ENCODE data around the gene RAPGEF3. TPM values are rescaled to one million over a fixed set of nuclear protein-coding genes. Genes with fewer than 3 reads are reported as not detected.

Gene RAPGEF3
- polyA plus RNA-seq, 1 donor: 7.9 TPM

- Histone ChIP-seq H3K4me3 (ENCODE audit: low read length) (no peak overlapping the region), H3K36me3 (ENCODE audit: control insufficient read depth, insufficient read depth, low read length) (peaks cover 89% of the 10 kb centered on the region), H3K4me1 (ENCODE audit: control insufficient read depth, insufficient read depth, low read length) (no peaks in the 10 kb centered on the region), H3K9me3 (ENCODE audit: control insufficient read depth, low read depth, low read length) (no peaks in the 10 kb centered on the region), H3K27me3 (ENCODE audit: control insufficient read depth, insufficient read depth, low read length) (no peaks in the 10 kb centered on the region), H3K27ac (ENCODE audit: low read length) (no peak overlapping the region)
- no peak for DNase-seq
- WGBS (ENCODE audit: insufficient coverage, low lambda C conversion rate): no CpG with 5 or more reads among the region's 20 CpGs
Measured at GRCh38 chr12:47790676-47791350, 32.1 kb upstream of the RAPGEF3 start.

GRCh38 chr12:47789712-47790489 lies 31.2 kb upstream of the RAPGEF3 start:
- no peaks in the 10 kb centered on the region for H3K4me1 ChIP-seq (ENCODE audit: control insufficient read depth, insufficient read depth, low read length)
- H3K27me3 ChIP-seq (ENCODE audit: control insufficient read depth, insufficient read depth, low read length): no peaks in the 10 kb centered on the region
- no peak overlapping the region for H3K4me3 ChIP-seq (ENCODE audit: low read length)
- DNase-seq: no peak
- H3K27ac ChIP-seq (ENCODE audit: low read length): no peak overlapping the region
- peaks cover 89% of the 10 kb centered on the region for H3K36me3 ChIP-seq (ENCODE audit: control insufficient read depth, insufficient read depth, low read length)
- H3K9me3 ChIP-seq (ENCODE audit: control insufficient read depth, low read depth, low read length): no peaks in the 10 kb centered on the region
- WGBS (ENCODE audit: insufficient coverage, low lambda C conversion rate): 100% methylated on average over 2 of the region's 22 CpGs

GRCh38 chr12:47789141-47789540 lies 30.5 kb upstream of the RAPGEF3 start:
- Histone ChIP-seq H3K27ac (ENCODE audit: low read length) (no peak overlapping the region), H3K36me3 (ENCODE audit: control insufficient read depth, insufficient read depth, low read length) (peaks cover 89% of the 10 kb centered on the region)
- no CpG with 5 or more reads among the region's 5 CpGs for WGBS (ENCODE audit: insufficient coverage, low lambda C conversion rate)

GRCh38 chr12:47787596-47788319 lies 29.1 kb upstream of the RAPGEF3 start:
- Histone ChIP-seq H3K4me3 (ENCODE audit: low read length) (no peak overlapping the region), H3K27ac (ENCODE audit: low read length) (no peak overlapping the region), H3K9me3 (ENCODE audit: control insufficient read depth, low read depth, low read length) (no peaks in the 10 kb centered on the region), H3K4me1 (ENCODE audit: control insufficient read depth, insufficient read depth, low read length) (no peaks in the 10 kb centered on the region), H3K36me3 (ENCODE audit: control insufficient read depth, insufficient read depth, low read length) (peaks cover 90% of the 10 kb centered on the region), H3K27me3 (ENCODE audit: control insufficient read depth, insufficient read depth, low read length) (no peaks in the 10 kb centered on the region)
- no CpG with 5 or more reads among the region's 14 CpGs for WGBS (ENCODE audit: insufficient coverage, low lambda C conversion rate)
- DNase-seq: no peak

More at GRCh38 chr12:47789141-47789540, 30.5 kb upstream of the RAPGEF3 start:
- Histone ChIP-seq H3K27me3 (ENCODE audit: control insufficient read depth, insufficient read depth, low read length) (no peaks in the 10 kb centered on the region), H3K4me1 (ENCODE audit: control insufficient read depth, insufficient read depth, low read length) (no peaks in the 10 kb centered on the region), H3K9me3 (ENCODE audit: control insufficient read depth, low read depth, low read length) (no peaks in the 10 kb centered on the region), H3K4me3 (ENCODE audit: low read length) (no peak overlapping the region)
- DNase-seq: no peak

- no peaks in the 10 kb centered on the region for H3K9me3 ChIP-seq (ENCODE audit: control insufficient read depth, low read depth, low read length)
- DNase-seq: peak; percentile 52 to 71
- no peaks in the 10 kb centered on the region for H3K27me3 ChIP-seq (ENCODE audit: control insufficient read depth, insufficient read depth, low read length)
- no peak overlapping the region for H3K27ac ChIP-seq (ENCODE audit: low read length)
- no peaks in the 10 kb centered on the region for H3K4me1 ChIP-seq (ENCODE audit: control insufficient read depth, insufficient read depth, low read length)
- WGBS (ENCODE audit: insufficient coverage, low lambda C conversion rate): no CpG with 5 or more reads among the region's 10 CpGs
- H3K4me3 ChIP-seq (ENCODE audit: low read length): no peak overlapping the region
- peaks cover 94% of the 10 kb centered on the region for H3K36me3 ChIP-seq (ENCODE audit: control insufficient read depth, insufficient read depth, low read length)
Measured at GRCh38 chr12:47786662-47787280, 28.1 kb upstream of the RAPGEF3 start.

- 100% methylated on average over 1 of the region's 11 CpGs for WGBS (ENCODE audit: insufficient coverage, low lambda C conversion rate)
- no peak for DNase-seq
- Histone ChIP-seq H3K36me3 (ENCODE audit: control insufficient read depth, insufficient read depth, low read length) (peaks cover 89% of the 10 kb centered on the region), H3K4me1 (ENCODE audit: control insufficient read depth, insufficient read depth, low read length) (no peaks in the 10 kb centered on the region), H3K27me3 (ENCODE audit: control insufficient read depth, insufficient read depth, low read length) (no peaks in the 10 kb centered on the region), H3K27ac (ENCODE audit: low read length) (no peak overlapping the region), H3K9me3 (ENCODE audit: control insufficient read depth, low read depth, low read length) (no peaks in the 10 kb centered on the region), H3K4me3 (ENCODE audit: low read length) (no peak overlapping the region)
Measured at GRCh38 chr12:47785887-47786661, 27.4 kb upstream of the RAPGEF3 start.

GRCh38 chr12:47785036-47785886 lies 26.6 kb upstream of the RAPGEF3 start:
- no peak for DNase-seq
- WGBS (ENCODE audit: insufficient coverage, low lambda C conversion rate): no CpG with 5 or more reads among the region's 15 CpGs
- peaks cover 84% of the 10 kb centered on the region for H3K36me3 ChIP-seq (ENCODE audit: control insufficient read depth, insufficient read depth, low read length)
- H3K27me3 ChIP-seq (ENCODE audit: control insufficient read depth, insufficient read depth, low read length): no peaks in the 10 kb centered on the region
- no peaks in the 10 kb centered on the region for H3K9me3 ChIP-seq (ENCODE audit: control insufficient read depth, low read depth, low read length)
- H3K4me1 ChIP-seq (ENCODE audit: control insufficient read depth, insufficient read depth, low read length): no peaks in the 10 kb centered on the region
- H3K27ac ChIP-seq (ENCODE audit: low read length): no peak overlapping the region
- no peak overlapping the region for H3K4me3 ChIP-seq (ENCODE audit: low read length)

- no peak for DNase-seq
- H3K36me3 ChIP-seq (ENCODE audit: control insufficient read depth, insufficient read depth, low read length): peaks cover 74% of the 10 kb centered on the region
Measured at GRCh38 chr12:47783821-47784819, 25.4 kb upstream of the RAPGEF3 start.

More at GRCh38 chr12:47783821-47784819, 25.4 kb upstream of the RAPGEF3 start:
- Histone ChIP-seq H3K27ac (ENCODE audit: low read length) (no peak overlapping the region), H3K4me1 (ENCODE audit: control insufficient read depth, insufficient read depth, low read length) (no peaks in the 10 kb centered on the region), H3K27me3 (ENCODE audit: control insufficient read depth, insufficient read depth, low read length) (no peaks in the 10 kb centered on the region), H3K9me3 (ENCODE audit: control insufficient read depth, low read depth, low read length) (no peaks in the 10 kb centered on the region), H3K4me3 (ENCODE audit: low read length) (no peak overlapping the region)
- no CpG with 5 or more reads among the region's 20 CpGs for WGBS (ENCODE audit: insufficient coverage, low lambda C conversion rate)

Data from large intestine (tissue), 3 donors.